Retinal pigment epithelial cell (primary cell): ENCODE results near the gene MAP3K13.

ENCODE experiments used
- DNase-seq: peaks from one replicate; pipeline ENCODE4 v3.0.0-alpha.2; 2010; ENCODE audit warnings: low read depth
- H3K4me3 ChIP-seq: 2 replicates; pipeline ENCODE4 v1.5.1; 2011; ENCODE audit warnings: mild to moderate bottlenecking, low read length, control low read depth, moderate library complexity
- TF ChIP-seq, protein P1 (sequence below): conservative IDR thresholded peaks from 2 replicates; pipeline ENCODE4 v1.5.1; 2011; ENCODE audit warnings: low read depth, low read length, control low read depth, inconsistent platforms

The MAP3K13 gene

GRCh38 chr3:185400866-185401265 lies 37.9 kb downstream of the MAP3K13 start:
- TF ChIP-seq, protein P1, sequence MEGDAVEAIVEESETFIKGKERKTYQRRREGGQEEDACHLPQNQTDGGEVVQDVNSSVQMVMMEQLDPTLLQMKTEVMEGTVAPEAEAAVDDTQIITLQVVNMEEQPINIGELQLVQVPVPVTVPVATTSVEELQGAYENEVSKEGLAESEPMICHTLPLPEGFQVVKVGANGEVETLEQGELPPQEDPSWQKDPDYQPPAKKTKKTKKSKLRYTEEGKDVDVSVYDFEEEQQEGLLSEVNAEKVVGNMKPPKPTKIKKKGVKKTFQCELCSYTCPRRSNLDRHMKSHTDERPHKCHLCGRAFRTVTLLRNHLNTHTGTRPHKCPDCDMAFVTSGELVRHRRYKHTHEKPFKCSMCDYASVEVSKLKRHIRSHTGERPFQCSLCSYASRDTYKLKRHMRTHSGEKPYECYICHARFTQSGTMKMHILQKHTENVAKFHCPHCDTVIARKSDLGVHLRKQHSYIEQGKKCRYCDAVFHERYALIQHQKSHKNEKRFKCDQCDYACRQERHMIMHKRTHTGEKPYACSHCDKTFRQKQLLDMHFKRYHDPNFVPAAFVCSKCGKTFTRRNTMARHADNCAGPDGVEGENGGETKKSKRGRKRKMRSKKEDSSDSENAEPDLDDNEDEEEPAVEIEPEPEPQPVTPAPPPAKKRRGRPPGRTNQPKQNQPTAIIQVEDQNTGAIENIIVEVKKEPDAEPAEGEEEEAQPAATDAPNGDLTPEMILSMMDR: no peak
- no peak for DNase-seq
- H3K4me3 ChIP-seq: no peak overlapping the region

DNA sequence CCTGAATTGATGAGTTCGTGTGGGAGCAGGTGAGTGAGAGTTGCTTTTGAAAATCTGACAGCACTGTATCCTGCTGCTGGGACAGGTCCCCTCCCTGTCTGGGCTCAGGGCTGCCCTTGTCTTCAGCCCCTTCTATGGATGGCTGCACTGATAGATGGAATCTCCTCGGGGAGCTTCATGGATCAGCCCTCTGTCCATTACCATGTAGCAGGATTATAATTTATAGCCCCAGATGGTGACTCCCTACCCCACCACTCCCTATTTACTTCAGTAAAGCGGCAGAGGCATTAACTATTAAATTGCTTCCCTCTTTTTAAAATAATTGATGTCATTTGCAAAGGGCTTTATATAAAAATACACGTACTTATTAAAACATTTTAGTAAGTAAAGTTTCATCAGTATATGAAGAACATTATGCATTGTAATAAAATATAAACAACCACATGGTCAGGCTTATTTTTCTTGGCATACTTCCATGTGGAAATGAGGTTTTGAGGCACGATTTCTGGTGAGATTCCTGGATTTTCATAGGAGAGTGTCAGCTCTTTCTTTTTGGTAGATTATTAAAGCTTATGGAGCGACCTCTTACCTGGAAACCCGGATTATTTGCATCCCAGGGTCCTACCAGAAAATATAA lies 38.5 kb downstream of the MAP3K13 start:
- TF ChIP-seq, protein P1: no peak
- DNase-seq: no peak
- no peak overlapping the region for H3K4me3 ChIP-seq

DNA sequence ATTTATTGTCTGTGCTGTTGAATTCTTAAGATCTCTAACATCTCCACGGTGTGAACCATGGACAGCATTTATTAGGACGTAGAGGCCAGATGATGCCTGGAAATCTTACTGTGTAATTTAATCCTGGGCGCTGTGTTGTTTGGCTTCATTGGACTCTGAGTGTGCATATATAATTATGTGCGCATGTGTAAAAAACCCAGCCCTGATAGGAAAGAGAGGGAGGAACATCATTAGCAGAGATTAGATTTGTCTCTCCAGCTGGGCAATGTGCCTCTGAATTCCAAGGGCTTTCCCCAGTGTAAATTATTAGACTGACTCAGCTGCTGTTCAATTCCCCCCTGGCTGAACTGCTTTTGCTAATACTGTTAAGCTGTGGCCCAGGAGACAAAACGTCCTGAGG lies 39.6 kb downstream of the MAP3K13 start:
- peak; percentile 81 for DNase-seq
- TF ChIP-seq, protein P1: no peak
- no peak overlapping the region for H3K4me3 ChIP-seq

DNA sequence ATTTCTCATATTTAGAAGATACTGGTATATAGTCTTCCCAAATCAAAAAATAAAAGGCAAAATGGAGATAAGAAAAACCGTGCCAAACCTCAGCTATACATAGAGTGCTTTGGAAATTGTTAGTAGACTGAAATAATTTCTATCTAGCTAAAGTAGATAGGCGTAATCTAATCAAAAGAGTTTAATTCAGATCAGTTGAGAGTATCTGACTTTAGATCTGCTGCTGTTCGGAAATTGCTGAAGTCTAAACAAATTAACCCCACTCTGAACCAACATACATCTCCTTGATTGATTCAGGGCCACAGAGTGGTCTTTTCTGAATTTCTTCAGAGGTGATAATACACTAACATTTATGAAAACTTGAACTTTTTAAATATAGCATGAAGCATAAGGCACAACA lies 40.1 kb downstream of the MAP3K13 start:
- H3K4me3 ChIP-seq: no peak overlapping the region
- DNase-seq: no peak
- TF ChIP-seq, protein P1: no peak

DNA sequence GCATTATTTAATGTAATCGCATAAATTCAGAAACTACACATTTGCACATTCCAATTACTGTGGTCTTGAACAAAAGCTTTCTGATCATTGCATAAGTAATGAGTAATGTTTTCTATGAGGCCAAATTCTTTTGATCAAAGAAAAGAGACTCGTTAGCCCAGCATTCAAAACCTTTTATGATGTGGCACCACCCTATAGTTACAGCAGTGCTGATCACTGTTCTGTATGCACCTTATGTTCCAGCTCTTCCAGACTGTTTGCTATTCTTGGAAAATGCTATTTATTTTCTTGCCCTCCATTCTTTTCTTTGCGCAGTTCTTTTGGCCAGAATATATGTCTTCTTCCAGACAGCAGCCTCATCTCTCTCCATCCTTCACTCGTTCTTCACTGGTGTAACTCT lies 42.3 kb downstream of the MAP3K13 start:
- TF ChIP-seq, protein P1: no peak
- no peak overlapping the region for H3K4me3 ChIP-seq
- DNase-seq: no peak

GRCh38 chr3:185405664-185406063 lies 42.7 kb downstream of the MAP3K13 start:
- TF ChIP-seq, protein P1: no peak
- no peak for DNase-seq
- H3K4me3 ChIP-seq: no peak overlapping the region

DNA sequence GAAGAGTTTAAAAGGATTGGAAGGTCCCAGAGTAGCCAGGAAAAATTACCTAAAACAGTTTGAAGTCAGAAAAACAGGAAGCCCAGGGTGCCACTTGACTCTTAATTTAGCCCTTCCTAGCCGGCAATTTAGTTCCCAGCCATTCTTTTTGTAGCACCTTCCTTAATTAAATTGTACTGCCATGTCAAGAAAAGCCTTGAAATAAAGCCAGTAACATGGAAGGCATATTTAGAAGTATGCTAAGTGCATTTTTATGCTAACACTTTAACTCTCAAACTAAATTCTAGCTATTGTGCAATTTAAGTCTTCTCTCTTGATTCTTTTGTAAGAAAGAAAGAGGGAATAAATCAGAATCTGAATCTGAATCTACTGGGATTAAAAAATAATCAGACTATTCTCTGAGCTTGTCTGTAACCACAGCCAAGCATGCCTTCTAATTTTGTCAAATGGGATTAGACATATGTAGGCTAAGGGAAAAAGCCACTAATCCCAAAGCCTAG lies 43.2 kb downstream of the MAP3K13 start:
- H3K4me3 ChIP-seq: no peak overlapping the region
- TF ChIP-seq, protein P1: no peak
- no peak for DNase-seq
